HG03432 (cell line): ENCODE data around the gene LAIR2.

Experiments
- ATAC-seq: cut with Tn5 transposase; IDR thresholded peaks from one replicate; pipeline ENCODE4 v1.9.1; 2021; ENCODE audit warnings: mild to moderate bottlenecking, moderate library complexity; ENCODE audit not compliant: unreplicated experiment

Gene LAIR2

DNA sequence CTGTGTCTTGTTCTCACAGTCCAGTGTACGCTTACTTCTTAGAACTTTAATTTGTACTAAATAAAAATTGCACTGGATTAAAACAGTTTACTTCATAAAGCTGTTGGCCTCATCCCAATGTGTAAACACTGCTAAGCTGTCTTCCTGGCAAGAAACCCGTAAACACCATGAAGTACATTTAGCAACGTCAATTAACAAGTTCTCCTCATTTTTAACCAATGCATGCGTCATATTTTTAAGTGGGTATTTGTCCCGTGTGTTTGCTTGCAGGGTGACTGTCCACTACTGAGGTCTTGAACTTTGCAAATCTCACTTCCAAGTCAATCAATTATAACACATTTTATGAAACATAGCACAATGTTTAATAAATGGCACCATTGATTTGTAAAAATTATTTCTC lies 28.2 kb downstream of the LAIR2 start:
- ATAC-seq = no peak

DNA sequence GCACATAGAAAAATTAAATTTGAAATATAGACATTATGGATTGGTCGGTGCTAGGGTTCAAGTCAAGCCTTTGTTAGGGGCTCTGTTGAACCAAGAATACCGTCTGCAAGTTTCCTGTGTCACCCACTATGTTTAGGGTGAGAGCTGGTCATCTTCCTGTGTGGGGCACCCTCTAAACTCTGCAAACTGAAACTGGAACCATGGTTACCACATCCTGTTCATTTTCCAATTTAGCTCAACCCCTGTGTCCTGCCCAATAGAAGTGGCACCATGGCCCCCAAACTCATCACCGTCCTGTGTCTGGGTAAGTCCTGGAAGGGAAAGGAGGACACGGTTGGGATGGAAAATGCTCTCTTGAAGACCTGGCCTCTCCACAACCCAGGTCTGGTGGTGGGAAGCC lies 29.9 kb downstream of the LAIR2 start:
- peak; percentile 67 for ATAC-seq

DNA sequence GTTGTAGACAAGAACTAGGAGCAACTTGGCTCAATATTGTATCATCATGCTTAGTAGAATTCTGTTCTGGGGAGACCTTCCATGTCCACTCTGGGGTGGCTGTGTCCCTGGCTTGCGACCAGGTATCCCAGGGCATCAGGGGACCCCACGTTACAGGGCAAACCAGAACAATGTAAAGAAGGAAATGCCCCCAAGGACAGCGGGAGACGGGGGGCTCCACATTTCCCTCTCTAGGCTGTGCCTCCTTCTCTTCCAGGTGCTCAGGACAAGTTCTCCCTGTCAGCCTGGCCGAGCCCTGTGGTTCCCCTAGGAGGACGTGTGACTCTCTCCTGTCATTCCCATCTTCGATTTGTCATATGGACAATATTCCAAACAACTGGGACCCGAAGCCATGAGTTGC lies 30.8 kb downstream of the LAIR2 start:
- no peak for ATAC-seq

DNA sequence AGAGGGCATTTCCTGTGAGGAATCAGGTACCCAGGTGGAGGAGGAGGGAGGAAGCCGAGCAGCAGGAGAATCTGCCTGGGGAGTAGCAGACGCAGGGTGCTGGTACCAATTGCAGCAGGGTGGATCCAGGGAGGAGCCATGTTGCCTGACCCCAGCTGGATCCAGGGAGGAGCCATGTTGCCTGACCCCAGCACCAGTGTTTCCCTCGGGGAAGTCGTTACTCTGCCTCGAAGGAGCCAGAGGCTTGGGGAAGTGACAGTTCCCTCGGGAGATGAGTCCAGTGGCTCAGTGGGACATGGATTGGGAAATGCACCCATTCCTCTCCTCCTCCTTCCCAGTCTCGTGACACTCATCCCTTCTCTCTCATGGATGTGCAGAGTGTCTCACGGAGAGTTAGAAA lies 31.5 kb downstream of the LAIR2 start:
- no peak for ATAC-seq

DNA sequence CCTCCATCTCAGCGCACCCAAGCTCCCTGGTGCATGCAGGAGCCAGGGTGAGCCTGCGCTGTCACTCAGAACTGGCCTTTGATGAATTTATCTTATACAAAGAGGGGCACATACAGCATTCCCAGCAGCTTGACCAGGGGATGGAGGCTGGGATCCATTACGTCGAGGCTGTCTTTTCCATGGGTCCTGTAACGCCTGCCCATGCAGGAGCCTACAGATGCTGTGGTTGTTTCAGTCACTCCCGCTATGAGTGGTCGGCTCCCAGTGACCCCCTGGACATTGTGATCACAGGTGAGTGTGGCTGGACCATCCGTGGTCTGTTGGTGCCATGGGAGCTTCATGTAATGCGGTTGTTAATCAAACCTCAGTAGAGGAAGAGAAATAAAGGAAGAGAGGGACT lies 33.0 kb downstream of the LAIR2 start:
- no peak for ATAC-seq

DNA sequence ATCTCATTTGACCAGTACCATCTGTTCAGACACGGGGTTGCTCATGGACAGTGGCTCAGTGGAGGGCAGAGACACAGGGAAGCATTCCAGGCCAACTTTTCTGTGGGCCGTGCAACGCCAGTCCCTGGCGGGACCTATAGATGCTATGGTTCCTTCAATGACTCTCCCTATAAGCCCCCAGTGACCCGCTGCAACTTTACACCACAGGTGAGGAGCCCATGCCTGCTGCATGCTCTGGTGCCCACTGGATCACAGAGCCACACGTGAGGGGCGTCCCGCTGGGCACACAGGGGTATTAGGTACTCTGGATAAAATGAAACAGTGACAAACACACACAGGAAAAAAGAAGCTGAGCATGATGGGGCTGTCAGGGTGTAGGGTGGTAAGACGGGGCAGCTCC lies 34.3 kb downstream of the LAIR2 start:
- no peak for ATAC-seq

DNA sequence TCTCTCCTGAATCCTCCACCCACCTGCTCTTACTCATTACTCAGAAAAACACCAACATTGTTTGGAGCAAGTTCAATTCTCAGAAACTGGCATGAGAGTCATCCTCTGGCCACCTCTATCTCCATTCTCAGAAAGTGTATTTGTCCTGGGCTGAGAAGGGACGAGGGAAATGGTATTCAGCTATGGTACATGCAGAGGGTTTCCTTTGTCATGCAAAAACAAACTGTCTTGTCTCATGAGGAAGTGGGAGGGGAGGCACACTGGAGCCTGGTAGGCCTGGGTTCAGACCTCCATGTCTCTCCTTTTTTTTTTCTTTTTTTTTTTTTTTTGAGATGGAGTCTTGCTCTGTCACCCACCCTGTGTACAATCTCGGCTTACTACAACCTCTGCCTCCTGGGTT lies 39.1 kb downstream of the LAIR2 start:
- ATAC-seq = no peak

DNA sequence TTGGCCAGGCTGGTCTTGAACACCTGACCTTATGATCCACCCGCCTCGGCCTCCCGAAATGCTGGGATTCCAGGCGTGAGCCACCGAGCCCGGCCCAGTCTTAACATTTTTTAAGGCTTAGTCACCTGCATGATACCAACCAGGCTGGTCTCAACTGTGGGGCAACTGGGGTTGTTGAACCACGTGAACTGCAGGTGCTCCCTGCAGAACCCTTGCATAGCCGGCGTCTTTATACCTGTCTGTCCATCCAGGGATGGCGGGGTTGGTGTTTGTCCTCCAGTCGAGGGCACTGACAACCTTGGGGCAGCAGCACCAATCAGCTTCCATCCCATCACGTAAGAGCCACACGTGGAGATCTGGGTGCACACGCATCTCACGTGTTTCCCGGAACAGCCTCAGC lies 46.2 kb downstream of the LAIR2 start:
- ATAC-seq = no peak

DNA sequence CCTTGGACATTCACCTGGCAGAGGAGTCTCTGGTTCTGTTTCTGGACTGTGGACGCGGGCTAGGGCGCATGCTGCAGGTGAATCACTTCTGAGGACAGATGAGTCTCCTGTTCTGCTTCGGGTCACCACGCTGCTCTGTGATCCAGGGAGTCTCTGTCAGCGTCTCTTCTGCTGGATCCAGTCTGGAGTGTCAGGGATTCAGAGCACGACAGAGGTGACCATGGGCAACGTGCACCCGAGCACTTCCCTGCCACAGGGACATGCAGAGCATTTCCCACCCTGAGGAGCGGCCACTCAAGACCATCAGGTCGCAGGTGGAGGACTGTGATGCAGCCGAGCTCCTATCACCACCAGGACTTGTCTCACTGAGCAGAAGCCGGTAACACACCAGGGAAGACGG lies 46.6 kb downstream of the LAIR2 start:
- no peak for ATAC-seq

DNA sequence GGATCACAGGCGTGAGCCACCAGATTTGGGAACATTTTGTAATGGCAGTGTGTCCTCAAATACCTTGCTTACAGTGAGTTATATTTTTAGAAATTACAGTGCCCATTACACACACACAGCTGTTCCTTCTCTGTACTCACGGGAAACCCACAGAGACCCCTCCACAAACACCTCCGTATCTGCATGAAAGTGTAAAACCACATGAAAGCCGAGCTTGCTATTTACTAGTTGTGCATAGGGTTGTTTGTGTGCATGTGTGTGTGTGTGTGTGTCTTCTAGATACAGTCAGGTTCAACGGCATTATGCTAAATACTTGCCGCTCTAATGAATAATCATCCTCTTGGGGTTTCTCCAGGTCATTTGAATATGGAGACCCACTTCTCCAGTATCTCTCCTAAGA lies 48.7 kb downstream of the LAIR2 start:
- peak; percentile 45 for ATAC-seq

DNA sequence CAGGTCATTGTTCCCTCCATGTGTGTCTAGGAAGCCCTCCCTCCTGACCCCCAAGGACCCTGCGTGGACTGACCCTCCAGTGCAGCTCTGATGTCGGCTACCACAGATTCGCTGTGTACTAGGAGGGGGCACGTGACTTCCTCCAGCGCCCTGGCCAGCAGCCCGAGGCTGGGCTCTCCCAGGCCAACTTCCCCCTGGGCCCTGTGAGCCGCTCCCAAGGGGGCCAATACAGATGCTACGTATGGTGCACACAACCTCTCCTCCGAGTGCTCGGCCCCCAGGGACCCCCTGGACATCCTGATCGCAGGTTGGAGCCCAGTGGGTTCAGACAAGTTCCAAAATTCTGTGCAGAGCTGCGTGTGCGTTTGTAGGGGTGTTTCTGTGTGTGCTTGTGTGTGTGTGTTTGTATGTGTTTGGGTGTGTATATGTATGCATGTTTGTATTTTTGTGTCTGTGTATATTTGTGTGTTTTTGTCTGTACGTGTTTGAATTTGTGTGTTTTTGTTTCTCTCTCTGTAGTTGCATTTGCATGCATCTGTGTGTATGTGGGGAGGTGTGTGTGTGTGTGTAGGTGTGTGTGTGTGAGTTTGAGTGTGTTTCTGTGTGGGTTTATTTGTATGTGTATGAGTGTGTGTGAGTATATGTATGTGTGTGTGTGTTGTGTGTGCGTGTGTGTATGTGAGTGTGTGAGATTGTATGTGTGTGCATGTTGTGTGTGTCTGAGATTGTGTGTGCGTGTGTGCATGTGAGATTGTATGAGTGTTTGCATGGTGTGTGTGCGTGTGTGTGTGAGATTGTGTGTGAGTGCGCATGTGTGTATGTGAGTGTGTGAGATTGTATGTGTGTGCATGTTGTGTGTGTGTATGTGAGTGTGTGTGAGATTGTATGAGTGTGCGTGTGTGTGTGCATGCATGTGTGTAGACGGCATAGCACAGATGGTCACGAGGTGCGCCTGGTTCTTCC lies 49.6 kb downstream of the LAIR2 start:
- ATAC-seq = peak; percentile 48

DNA sequence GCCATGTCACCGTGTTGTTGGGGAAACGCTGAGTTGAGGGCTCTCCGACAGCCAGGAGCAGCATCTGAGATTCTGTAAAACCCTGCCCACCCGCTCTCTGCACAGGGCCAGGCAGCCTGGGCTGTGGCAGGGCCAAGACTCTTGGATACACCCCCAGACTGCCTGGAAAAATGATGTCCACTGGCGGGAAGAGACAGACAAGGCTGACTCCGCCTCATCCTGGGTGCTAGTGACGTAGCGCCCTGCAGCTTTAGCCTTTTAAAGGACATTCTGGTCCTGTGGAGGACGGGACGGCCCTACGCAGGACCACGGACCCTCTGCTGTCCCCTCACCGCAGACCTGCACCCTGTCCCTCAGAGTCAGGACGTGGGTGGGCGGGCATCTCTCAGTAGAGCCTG lies 50.3 kb downstream of the LAIR2 start:
- ATAC-seq = no peak

DNA sequence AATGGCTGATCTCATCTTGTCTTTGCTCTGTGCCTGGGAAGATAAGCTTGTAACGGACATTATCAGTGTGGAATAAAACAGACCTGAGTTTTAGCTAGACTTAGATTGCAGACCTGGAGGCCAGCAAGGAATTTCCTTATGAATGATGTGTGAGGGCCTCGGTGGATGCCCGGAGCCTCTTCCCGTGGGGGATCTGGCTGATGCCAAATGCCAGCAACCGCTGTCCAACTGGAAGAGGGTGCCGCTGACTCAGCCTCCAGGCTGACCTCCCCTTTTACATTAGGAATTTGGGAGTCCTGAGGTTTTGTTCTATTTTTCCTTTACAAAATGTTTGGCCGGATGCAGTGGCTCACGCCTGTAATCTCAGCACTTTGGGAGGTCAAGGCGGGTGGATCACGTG lies 51.4 kb downstream of the LAIR2 start:
- ATAC-seq = no peak

DNA sequence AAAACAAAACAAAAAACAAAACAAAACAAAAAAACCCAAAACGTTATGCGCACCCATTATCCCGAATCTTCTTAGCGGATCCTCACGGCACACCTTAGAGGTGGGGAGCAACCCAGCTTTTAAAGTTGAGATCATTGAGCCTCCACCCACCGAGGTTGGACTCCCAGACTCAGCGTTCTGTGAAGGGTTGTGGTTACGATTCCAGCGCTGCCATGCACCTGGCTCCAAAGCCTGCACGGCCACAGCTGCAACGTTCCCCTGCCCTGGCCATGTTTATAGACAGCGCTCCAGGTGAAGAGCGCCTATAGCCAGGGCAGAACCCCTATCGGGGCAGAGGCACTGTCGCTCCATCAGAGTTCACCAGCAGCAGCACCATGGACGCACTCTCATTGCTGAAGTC lies 52.3 kb downstream of the LAIR2 start:
- no peak for ATAC-seq

DNA sequence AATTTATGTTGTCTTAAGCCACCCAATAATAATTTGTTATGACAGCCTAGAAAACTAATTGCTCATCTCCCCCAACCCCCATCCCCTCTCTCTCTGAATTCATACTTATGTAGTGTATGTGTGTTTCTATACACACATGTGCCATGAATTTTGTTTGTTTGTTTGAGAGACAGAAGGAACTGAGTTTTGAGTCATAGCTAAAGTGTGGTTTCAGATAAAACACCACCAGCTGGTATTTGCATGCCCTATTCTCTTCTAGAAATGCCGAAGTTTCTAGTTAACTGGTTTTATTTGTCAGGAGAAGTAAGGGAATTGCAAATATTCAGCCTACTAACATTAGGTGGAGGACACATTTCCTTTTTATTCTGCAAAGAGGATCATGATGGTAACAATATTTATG lies 53.6 kb downstream of the LAIR2 start:
- ATAC-seq = no peak

DNA sequence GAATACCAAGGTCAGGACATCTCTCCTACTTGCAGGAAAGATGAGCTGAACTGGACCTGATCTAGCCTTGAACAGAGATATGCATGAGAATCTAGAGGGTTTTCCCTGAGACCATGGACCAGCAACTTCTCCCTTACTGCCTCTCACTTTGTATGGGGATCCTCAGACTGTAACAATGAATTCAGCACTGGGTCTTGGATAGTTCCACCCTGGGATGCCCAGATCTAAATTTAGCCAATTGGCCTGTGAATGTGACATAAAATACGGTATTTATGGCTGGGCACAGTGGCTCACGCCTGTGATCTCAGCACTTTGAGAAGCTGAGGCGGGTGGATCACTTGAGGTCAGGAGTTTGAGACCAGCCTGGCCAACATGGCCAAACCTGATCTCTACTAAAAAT lies 55.7 kb downstream of the LAIR2 start:
- ATAC-seq = no peak
